GM19468 (cell line): Measurements from ENCODE around the gene FER.

Experiments
- ATAC-seq: cut with Tn5 transposase; IDR thresholded peaks from one replicate; pipeline ENCODE4 v1.9.1; 2021; ENCODE audit warnings: mild to moderate bottlenecking, moderate library complexity, moderate number of reproducible peaks; ENCODE audit not compliant: unreplicated experiment; ENCODE audit errors: extremely low read depth

FER gene

GRCh38 chr5:109156885-109157284 is 409.2 kb downstream of the FER start:
- no peak for ATAC-seq

GRCh38 chr5:109160468-109160867 is 412.8 kb downstream of the FER start:
- no peak for ATAC-seq

GRCh38 chr5:109161914-109162683 is 414.4 kb downstream of the FER start:
- ATAC-seq = no peak

GRCh38 chr5:109163336-109163735 is 415.6 kb downstream of the FER start:
- no peak for ATAC-seq

DNA sequence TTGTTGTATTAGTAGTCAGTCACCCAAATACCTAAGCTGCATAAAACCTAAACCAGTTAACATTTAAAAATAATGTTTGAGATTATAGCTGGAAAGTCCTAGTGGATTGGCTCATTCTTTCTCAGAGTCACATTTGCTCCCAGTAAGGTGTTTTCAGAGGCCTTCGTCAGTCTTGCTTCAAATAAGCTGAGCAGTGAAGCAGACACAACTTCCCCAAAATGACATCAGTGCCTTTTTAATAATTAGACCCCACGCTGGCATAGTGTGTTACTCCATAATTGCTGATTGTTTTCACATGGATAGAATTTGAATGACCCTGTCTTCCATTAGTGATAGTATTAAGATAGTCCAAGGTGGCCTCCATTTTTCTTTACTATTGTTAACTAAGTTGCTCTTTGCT is 416.3 kb downstream of the FER start:
- no peak for ATAC-seq

DNA sequence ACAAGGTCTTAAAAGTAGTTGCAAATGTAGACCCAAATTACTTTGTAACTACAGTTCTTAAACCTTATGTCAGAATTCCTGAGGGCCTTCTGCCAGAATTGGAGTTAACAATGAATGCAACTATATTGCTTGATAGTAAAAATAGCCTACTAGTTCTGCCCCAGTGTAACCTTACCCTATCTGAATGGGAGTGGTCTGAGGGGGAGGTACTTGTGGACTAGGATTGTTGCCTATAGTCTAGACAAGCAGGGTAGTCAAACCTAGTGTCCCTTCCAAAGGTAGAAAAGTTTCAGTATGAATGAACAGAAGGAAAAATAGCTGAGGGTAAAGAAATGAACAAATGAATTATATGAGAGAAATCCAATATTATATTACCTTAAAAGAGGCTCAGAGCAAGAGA is 419.9 kb downstream of the FER start:
- no peak for ATAC-seq

DNA sequence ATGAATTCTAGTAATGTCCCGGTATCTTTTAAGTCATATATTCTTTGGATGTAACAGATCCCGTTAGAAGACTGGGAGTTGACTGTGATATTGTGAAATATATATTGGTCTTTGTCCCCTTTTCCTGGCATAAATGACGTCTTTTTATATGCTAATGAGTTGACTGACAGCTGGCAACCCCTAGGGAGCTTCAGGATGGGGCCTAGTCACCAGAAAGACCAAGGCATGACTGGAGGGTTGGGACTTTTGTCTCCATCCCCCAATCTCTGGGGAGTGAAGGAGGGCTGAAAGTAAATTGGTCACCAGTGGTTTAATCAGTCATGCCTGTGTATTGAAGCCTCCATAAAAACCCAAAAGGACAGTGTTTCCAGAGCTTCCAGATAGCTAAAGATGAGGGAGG is 420.5 kb downstream of the FER start:
- no peak for ATAC-seq

- no peak for ATAC-seq
Measured at GRCh38 chr5:109170629-109171350, 423.1 kb downstream of the FER start.

DNA sequence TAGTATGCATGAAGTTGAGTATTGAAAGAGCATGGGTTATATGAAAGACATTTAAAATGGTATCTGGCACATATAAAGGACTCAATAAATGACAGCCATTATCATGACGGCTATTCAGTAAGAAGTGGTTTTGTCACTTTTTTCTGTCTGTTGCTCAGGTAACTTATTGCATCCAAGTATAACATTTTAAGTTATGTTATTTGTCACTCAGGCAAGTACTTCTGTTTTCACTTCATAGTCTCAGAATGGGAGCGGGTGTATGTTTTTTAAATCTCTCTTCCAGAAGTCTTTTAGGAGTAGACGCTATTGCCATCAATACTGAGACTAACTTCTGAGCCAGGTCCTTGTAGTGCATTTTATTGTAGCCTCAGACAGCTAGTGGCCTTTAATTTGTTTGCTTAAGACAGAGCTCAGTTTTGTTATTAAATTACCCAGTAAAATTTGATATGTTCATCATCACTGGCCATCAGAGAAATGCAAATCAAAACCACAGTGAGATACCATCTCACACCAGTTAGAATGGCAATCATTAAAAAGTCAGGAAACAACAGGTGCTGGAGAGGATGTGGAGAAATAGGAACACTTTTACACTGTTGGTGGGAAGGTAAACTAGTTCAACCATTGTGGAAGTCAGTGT is 423.9 kb downstream of the FER start:
- peak; percentile 40 for ATAC-seq

- no peak for ATAC-seq
Measured at GRCh38 chr5:109173036-109173794, 425.5 kb downstream of the FER start.

GRCh38 chr5:109177227-109177626 is 429.5 kb downstream of the FER start:
- ATAC-seq = no peak

DNA sequence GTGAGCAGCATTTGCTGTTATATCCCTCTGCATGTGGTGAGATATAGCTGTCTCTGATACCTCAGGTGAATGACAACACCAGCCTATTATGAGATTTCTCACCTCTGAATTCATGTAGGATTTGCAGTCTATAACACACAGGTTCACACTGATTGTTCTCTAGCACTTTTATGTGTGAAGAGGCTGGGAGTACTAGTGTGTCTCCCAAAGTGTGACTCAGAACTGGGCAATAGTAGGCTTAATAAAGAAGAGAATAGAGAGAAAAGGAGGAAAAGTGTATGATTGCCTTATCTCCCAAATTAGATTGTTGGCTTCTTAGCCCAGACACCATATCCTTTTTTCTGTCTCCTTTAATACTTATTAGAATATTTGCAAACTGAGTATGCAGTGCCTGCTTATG is 430.1 kb downstream of the FER start:
- ATAC-seq = no peak

DNA sequence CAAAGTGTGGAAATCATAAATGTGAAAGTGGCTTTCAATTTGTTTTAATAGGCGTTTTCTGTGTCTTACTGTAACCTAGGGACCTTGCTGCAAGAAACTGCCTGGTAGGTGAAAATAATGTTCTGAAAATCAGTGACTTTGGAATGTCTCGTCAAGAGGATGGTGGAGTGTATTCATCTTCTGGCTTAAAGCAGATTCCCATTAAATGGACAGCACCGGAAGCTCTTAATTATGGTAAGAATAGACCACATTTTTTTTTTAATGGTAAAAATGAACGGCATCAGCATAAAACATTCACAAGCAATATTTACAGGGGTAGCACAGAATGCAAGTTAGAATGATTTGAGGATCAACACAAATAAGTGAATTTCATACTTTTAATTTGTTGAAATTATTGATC is 433.0 kb downstream of the FER start:
- ATAC-seq = no peak

DNA sequence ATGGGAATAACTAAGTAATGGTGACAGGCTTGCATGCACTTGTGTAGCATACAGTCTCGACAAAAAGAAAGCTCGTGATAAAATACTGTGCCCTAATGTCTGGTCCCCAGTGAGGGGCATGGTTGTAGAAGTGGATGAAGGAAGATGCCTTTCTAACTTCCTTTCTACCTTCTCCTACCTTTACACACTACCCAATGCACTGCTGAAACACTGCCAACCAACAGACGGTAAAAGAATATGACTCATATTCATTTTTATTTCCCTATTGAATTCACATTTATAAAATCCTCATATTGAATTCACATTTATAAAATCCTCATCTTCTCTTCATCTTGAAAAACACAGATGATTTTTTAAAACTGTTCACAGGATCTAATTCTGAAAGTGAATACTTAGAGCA is 439.1 kb downstream of the FER start:
- no peak for ATAC-seq

GRCh38 chr5:109191153-109191558 is 443.5 kb downstream of the FER start:
- ATAC-seq = no peak

- ATAC-seq = no peak
Measured at GRCh38 chr5:109192027-109192426, 444.3 kb downstream of the FER start.

GRCh38 chr5:109192555-109193281 is 445.0 kb downstream of the FER start:
- no peak for ATAC-seq

DNA sequence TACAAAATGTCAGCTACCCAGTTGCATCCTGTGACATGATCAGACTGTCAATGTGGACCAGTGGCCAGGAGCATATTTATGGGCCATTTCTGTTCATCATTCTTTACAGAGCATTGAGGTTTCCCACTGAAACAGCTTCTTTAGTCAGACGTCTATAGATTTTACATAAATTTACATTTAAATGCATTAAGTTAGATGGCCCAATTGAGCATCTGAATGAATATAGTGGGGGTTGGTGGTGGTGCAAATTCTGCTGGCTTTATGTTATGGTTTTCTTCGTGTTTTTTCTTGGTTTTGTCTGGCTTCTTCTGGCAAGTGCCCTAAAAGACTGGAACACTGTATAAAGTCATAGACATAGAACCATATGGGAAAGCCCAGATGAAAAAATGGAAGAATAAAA is 448.0 kb downstream of the FER start:
- ATAC-seq = no peak

DNA sequence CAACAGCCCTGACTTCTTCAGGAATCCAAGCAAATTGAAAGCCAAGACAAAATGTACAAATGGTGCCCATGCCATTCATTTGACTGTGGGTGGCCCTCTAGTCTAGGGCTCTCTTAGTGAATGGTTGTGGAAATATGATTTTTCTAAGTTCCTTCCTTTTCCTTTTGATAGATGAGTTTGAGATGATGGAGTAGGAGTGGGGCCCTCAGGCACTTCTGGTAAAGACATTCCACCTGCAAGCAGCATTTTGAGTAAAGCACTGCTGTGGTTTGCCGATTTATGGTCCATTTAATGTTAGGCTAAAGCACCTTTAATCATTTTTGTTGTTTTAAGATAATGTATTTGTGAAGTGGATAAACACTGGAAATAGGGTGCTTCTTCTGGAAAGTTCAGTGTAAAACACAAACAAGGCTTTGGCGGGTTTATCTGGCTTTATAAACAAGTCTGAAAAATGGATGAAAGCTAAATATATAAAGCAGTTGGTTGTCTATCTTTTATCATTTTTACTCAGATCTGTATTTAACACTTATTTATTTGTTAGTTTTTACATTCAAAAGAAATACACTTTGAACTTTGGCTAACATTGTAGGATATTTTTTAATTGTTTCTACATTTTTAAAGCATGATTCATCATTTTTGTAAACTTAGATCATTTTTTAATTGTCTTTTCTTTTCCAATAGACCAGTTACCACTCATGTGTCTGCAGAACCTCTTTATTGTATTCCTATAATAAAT is 448.6 kb downstream of the FER start:
- no peak for ATAC-seq
